Subcutaneous adipose tissue (tissue), 4 donors: ENCODE data around the gene CLCN7. TPM values are rescaled to one million over a fixed set of nuclear protein-coding genes. Genes with fewer than 3 reads are reported as not detected.

Experiments
- CTCF ChIP-seq: fragments of 450-650 bp; IDR thresholded peaks from one replicate; pipeline ENCODE4 v1.5.1; 2016; ENCODE audit warnings: low read depth, mild to moderate bottlenecking, control low read depth, antibody characterized with exemption, moderate library complexity
- total RNA-seq, 4 donors: library from RNA; depleted of rRNA; stranded (reverse); fragments of >200 nt; gene quantifications; one replicate each; pipeline ENCODE4 v1.1.0, GENCODE V29; 2016

The CLCN7 gene
- total RNA-seq, 4 donors from 2014 or later: 44.9 to 73.3 (median 56.6) TPM

GRCh38 chr16:1424028-1424427 is 50.8 kb downstream of the CLCN7 start:
- TF ChIP-seq CTCF: no peak

GRCh38 chr16:1422076-1422475 is 52.8 kb downstream of the CLCN7 start:
- TF ChIP-seq CTCF: no peak

GRCh38 chr16:1420111-1420539 is 54.7 kb downstream of the CLCN7 start:
- TF ChIP-seq CTCF: no peak

GRCh38 chr16:1416521-1416941 is 58.3 kb downstream of the CLCN7 start:
- TF ChIP-seq CTCF: no peak

- TF ChIP-seq CTCF: no peak
Observed at GRCh38 chr16:1414532-1415260, 60.1 kb downstream of the CLCN7 start, which contains the start of gene UNKL. Gene UNKL, minus strand, starts transcription at chr16:1414704. Its CDS starts 13 bp downstream, at chr16:1414691.

- TF ChIP-seq CTCF: no peak
Observed at GRCh38 chr16:1413684-1414531, 60.9 kb downstream of the CLCN7 start.

GRCh38 chr16:1412847-1413246 is 62.0 kb downstream of the CLCN7 start:
- no peak for TF ChIP-seq CTCF
